Activated CD8-positive, alpha-beta memory T cell treated with anti-CD3 and anti-CD28 coated beads, Interleukin-2, amount 50 U/mL, for 4 hours (primary cell): ENCODE data around the gene NOTCH1.
"Not testable (repeated sequence)": the region's sequence is repeated elsewhere in the genome, so short reads cannot be mapped to it uniquely, and the experiment has no call there.

Experiments used
- DNase-seq: peaks from one replicate; pipeline ENCODE4 v3.0.0-alpha.2; 2020

NOTCH1 gene

GRCh38 chr9:136578915-136579649 is 33.2 kb upstream of the NOTCH1 start:
- DNase-seq: no peak

DNA sequence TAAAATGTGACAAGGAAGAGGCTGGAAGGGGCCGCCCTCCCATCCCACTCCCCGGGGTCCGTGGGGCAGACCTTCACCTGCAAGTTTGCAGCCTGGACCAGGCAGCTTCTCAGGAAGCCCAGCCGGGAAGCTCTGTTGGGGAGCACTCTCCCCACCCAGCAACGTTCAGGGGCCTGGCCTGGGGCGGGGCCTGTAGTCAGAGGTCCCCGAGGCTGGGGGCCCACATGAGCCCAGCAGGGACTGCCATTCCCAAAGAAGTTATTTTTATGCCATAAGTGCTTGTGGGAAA is 32.7 kb upstream of the NOTCH1 start:
- DNase-seq: no peak

DNA sequence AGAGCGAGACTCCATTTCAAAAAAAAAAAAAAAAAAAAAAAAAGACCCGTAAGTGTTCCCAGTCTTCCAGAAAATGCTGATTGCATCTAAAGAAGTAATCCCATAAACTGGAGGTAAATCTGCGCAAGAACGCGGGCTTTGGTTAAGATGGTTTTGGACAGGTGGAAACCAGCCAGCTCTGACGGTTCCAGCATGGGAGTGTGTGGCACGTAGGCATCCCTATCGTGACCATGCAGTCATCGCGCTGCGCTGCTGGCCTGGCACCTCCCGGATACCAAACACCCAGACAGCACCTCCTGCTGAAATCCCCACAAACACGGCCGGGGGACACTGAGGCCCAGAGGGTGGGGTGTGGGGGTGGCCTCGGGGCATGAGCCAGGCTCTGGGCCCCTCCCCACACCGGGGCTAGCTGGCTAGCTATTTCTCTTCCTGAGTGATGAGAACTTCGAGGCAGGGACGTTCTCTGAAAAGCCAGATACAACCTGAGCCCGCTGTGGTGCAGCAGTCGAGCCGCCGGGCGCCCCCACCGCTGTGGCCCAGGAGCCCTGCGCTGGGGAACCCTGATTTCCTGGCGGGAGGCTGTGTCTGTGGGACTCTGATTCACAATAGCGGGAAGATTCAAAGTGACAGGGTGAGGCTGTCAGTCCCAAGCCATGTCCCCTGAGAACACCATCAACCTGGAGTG is 32.2 kb upstream of the NOTCH1 start:
- no peak for DNase-seq

GRCh38 chr9:136576269-136576626 is 30.4 kb upstream of the NOTCH1 start:
- DNase-seq: no peak

DNA sequence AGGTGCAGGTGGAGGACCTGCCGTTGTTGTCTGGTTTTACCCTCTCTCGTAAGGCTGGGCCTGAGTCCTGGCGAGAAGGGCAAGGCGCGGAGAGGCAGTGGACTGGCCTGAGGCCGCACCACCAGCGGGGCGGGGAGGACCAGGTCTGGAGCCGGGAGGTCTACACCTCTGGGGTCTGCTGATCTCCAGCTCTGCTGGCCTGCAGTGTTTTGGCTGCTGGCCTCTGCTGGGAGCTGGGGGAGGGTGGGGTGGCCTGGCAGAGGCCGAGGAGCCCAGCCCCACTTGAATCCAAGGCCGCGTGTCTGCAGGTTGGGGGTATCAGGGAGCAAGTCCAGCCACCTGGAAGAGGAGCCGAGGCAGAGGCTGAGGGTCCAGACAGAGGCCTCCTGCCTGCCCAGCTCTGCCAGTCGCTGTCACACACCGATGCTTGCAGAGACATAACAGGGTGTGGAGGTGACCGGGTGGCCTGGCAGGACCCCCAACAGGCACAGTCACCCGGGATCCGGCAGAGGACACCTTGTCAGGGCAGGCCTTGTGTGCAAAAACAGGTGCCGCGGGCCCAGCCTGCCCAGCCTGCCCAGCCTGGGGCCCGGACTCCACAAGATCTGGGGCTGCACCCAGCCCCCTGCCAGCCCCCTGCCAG is 29.9 kb upstream of the NOTCH1 start:
- DNase-seq: no peak

DNA sequence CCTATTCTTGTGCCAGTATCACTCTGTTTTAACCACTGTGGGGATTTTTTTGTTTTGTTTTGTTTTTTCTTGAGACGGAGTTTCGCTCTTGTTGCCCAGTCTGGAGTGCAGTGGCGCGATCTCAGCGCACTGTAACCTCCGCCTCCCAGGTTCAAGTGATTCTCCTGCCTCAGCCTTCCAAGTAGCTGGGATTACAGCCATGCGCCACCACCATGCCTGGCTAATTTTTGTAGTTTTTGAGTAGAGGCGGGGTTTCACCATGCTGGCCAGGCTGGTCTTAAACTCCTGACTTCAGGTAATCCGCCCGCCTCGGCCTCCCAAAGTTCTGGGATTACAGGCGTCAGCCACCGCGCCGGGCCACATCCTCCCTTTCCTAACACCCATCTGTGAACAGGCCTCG is 28.8 kb upstream of the NOTCH1 start:
- DNase-seq: not testable (repeated sequence)

DNA sequence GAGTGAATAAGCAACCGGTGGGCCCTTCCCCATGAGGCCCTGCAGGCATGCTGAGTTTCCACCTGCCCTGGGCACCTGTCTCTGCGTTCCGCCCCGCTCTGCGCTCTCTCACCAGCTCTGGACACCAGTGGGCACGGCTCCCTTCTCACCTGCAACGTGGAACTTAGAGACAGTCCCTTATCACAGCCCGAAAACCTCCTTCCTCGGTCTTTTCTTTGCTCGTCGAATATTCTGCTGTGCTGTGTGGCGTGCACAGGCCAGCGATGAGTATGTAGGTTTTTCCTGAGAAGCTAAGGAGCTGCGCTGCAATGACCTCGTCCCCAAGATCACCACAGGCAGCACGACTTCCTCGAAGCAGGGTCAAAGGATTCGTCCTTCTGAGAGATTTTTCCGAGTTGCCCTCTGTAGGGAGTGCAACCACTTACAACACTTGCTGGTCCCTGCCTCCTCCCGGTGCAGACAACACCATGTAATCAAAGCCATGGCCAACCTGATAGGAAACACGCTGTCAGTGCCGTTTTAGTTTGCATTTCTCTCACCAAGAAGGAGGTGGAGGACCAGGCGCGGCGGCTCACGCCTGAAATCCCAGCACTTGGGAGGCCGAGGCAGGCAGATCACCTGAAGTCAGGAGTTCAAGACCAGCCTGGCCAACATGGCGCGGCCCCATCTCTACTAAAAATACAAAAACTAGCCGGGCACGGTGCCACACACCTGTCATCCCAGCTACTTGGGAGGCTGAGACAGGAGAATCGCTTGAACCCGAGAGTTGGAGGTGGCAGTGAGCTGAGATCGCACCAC is 27.2 kb upstream of the NOTCH1 start:
- no peak for DNase-seq

DNA sequence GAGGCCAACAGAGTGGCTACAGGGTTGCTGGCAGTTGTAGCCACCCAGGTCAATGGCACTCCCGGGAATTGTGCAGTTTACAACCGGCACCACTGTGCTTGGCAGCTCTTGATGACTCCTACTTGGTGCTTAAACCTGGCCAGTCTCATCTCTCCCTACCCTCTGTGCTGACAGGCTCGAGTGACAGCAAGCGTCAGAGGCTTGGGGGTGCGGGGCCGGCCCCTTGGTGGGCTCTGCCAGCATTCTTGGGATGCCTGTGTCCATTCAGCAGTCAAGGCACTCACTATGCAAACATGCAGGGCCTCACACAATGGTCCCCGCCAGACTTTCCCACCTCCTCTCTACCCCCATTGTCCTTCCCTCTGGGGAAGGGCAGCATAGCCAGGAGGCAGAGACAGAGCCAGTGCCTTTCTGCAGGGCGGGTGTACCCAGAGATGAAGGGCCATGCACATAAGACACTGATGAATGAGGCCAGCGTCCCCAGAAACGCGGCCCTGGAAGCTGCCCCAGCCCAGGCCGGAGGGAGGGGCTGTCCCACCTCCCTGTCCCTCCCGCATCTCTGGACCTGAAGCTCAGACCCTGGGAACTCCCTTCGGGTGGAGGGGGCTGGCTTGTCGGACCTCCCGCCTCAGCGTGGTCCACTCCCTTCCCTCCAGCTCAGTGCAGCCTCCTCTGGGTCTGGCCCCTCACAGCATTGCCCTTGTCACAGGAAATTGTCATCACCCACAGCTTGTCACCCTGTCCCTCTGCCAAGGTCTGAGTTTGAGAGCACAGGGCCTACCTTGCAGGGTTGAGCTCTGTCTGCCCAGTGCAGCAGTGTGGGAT is 26.4 kb upstream of the NOTCH1 start:
- DNase-seq: no peak

GRCh38 chr9:136571531-136571930 is 25.7 kb upstream of the NOTCH1 start:
- DNase-seq: no peak

- DNase-seq: no peak
These were observed 25.1 kb upstream of the NOTCH1 start for GRCh38 chr9:136570916-136571315.

- no peak for DNase-seq
These were observed 24.5 kb upstream of the NOTCH1 start for GRCh38 chr9:136570191-136570845.

DNA sequence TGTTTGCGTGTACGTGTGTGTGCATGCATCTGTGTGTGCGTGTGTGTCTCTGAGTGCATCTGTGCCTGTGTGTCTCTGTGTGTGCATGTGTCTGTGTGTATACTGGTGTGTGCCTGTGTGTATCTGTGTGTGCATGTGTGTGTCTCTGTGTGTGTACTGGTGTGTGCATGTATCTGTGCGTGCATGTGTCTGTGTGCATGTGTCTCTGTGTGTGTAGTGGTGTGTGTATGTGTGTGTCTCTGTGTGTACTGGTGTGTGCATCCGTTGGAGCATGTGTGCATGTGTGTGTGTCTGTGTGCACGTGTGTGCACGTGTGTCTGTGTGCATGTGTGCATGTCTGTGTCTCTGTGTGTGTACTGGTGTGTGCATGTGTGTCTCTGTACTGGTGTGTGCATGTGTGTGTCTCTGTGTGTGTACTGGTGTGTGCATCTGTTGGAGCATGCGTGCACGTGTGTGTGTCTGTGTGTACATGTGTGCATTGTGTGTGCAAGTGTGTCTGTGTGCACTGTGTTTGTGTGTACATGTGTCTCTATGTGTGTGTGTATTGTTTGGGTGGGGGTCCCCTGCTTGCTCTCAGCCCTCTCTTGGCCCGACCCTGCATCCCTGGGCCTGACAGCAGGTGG is 23.8 kb upstream of the NOTCH1 start:
- no peak for DNase-seq

GRCh38 chr9:136568288-136569081 is 22.6 kb upstream of the NOTCH1 start:
- DNase-seq: no peak

DNA sequence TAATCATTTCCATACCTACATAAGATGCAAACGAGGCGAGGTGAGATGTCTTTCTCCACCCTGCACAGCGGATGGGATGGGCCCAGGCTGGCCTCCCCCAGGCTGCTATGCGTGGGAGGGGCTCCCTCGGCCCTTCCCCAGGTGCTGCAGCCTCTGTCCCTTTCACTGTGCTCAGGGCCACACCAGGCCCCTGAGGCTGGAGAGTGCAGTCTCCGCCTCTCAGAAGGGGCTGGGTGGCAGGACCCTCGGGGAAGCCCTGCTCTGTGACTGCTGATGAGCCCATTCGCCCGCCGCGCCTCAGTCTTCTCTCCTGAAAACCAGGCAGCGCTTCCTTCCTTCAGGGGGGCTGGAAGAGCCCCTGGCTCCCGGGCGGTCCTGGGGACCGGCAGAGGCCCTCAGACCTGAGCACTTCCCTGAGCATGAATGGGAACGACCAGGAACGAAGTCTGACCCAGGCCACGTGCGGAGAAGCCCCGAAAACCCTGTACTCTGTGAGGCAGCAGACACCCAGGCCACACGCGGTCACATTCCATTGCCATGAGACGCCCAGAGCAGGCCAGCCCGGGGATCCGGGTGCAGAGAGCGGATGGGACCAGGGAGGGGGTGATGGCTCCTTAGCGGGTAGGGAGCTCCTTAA is 21.9 kb upstream of the NOTCH1 start:
- DNase-seq: no peak

DNA sequence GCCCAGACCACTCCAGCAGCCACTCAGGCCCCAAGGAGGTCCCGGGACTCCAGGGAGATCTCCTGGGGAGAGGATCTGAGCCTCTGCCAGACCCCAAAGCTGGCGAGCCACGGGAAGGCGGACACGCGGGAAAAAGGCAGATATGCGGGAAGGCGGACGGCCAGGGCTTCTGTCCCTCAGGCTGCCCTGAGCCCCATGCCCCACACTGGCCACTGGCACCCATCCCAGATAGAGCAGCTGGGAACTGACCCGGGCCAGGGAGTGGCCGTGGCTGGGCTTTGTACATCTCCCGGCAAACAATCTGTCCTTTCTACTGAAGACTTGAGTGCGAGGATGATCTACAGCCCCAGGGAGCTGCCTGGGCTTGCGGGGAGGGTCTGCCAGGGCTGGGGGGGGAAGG is 21.1 kb upstream of the NOTCH1 start:
- no peak for DNase-seq

DNA sequence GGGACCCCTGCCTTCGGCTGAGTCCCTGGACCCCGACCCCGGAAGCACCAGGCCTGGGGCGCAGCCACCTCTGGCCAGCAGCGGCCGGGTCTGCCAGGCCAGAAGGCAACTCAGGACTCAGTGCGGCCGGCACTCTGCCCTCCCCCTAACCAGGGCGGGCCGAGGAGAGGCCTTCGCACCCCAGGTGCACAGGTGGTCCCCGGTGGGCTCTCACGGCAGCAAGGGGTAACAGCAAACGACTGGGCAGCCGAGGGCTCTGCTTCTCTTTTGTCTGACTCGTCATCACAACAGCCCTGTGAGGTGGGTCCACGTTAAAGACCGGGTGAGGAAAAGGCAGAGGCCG is 20.7 kb upstream of the NOTCH1 start:
- DNase-seq: no peak

GRCh38 chr9:136565715-136566552 is 20.1 kb upstream of the NOTCH1 start:
- DNase-seq: no peak

DNA sequence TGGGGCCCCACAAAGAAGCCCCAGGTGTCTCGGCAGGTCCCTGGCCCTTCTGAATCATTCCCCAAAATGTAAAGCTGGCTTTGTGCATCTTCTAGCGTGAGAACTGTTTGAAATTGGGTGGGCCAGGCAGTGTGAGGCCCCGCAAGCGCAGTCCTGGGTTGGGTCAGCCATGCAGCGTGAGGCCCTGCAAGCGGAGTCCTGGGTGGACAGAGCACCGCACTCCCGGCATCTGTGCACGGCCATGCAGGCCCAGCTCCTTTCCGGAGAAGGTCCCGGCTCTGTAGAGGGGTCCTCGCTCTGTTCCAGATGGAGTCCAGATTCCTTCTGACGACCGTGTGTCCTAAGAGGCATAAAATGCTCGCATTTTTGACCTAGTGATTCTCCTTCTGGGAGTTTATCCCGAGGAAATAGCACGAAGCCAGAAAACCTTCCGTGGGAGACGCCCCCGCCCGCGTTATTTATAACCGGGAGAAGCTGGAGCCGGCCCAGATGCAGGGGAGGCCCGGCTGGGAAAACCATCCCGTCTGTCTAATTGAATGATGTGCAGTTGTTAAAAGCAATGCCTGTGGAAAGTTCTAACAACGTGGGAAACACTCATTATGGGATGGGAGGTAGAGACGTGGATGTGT is 19.4 kb upstream of the NOTCH1 start:
- no peak for DNase-seq

DNA sequence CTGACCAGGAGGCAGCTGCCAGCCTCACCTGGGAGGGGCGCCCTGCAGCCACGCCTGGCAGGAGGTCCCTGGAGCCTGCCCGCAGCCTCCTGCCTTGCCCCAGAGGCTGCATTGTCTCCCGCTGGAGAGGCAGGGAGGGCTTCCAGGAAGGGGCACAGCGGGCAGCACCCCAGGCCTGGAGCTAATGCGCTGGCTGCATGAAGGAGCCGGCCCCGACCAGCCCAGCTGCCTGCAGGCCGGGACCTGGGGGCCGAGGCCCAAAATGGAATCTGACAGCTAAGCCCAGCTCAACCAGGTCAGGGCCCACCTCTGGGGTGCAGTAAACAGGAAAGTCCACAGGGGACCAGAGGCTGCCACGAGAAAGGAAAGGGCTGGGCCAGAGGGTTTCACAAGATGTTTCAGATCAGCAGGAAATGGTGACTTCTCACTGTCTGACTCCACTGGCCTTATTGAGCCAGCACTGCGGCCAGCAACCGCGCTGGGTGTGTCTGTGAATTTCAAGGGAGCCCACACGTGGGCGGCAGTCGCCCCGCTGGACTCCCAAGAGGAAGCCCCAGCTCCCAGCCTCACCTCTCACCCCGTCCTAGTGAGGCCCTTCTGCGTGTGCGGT is 18.6 kb upstream of the NOTCH1 start:
- no peak for DNase-seq
